Measurements from ENCODE around the gene USP31.

GRCh38 chr16:23156946-23157460 lies 7.8 kb upstream of the USP31 start:
- TF ChIP-seq CTCF (IDR thresholded peaks at IDR 0.05) (no peak), POLR2A (IDR thresholded peaks at IDR 0.05) (no peak)
